ENCODE measurements around the gene TNMD.
"Not testable (repeated sequence)": the region's sequence is repeated elsewhere in the genome, so short reads cannot be mapped to it uniquely, and the experiment has no call there.

The TNMD gene

GRCh38 chrX:100584611-100585010, at the start of gene TNMD:
TNMD (plus strand) TSS chrX:100584936; CDS start chrX:100585019, 83 bp downstream.
- Mint-ChIP-seq H3K27me3 (peaks cover 4% of the 10 kb centered on the region), H3K4me3 (no peak within 1 kb of the TSS), H3K36me3 (no peaks in the 10 kb centered on the region), H3K27ac (no peak within 1 kb of the TSS), H3K9me3 (no peaks in the 10 kb centered on the region), H3K4me1 (no peaks in the 10 kb centered on the region)
- CTCF ChIA-PET, result no interaction called here
- DNase-seq, result no peak

GRCh38 chrX:100565534-100565933, 19.2 kb upstream of the TNMD start:
- H3K27me3 Mint-ChIP-seq, H3K9me3 Mint-ChIP-seq, H3K4me1 Mint-ChIP-seq, H3K36me3 Mint-ChIP-seq, DNase-seq, CTCF ChIA-PET, H3K4me3 Mint-ChIP-seq, H3K27ac Mint-ChIP-seq: not testable (repeated sequence)

- DNase-seq, result no peak
- H3K4me3 Mint-ChIP-seq, result no peak overlapping the region
- peaks cover 4% of the 10 kb centered on the region for H3K27me3 Mint-ChIP-seq
- H3K36me3 Mint-ChIP-seq, result no peaks in the 10 kb centered on the region
- H3K9me3 Mint-ChIP-seq, result no peaks in the 10 kb centered on the region
- CTCF ChIA-PET, result no interaction called here
- H3K4me1 Mint-ChIP-seq, result no peaks in the 10 kb centered on the region
- no peak overlapping the region for H3K27ac Mint-ChIP-seq
Observed at GRCh38 chrX:100586747-100587146, 2.0 kb downstream of the TNMD start.

DNA sequence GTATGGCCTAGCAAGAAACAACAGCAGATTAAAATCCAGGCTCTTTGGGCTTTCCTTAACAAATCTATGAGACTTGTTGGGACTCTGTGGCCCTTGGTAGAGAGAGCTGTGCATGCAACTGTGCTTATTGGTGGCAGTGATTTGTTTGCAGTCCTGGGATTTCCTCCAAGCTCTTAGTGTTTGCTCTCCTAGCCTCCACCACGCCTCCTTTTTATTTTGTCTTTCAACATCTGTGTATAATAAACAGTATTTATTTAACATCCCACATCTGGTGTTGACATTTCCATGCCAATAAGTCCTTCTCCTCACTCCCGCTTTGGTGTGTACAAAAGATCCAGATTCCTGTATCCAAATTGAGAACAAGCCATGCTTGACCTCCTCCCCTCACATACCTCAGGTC, 3.1 kb downstream of the TNMD start:
- no peaks in the 10 kb centered on the region for H3K9me3 Mint-ChIP-seq
- no peaks in the 10 kb centered on the region for H3K4me1 Mint-ChIP-seq
- H3K27me3 Mint-ChIP-seq, result peaks cover 4% of the 10 kb centered on the region
- DNase-seq, result no peak
- H3K4me3 Mint-ChIP-seq, result no peak overlapping the region
- H3K36me3 Mint-ChIP-seq, result no peaks in the 10 kb centered on the region
- H3K27ac Mint-ChIP-seq, result no peak overlapping the region
- CTCF ChIA-PET, result no interaction called here

DNA sequence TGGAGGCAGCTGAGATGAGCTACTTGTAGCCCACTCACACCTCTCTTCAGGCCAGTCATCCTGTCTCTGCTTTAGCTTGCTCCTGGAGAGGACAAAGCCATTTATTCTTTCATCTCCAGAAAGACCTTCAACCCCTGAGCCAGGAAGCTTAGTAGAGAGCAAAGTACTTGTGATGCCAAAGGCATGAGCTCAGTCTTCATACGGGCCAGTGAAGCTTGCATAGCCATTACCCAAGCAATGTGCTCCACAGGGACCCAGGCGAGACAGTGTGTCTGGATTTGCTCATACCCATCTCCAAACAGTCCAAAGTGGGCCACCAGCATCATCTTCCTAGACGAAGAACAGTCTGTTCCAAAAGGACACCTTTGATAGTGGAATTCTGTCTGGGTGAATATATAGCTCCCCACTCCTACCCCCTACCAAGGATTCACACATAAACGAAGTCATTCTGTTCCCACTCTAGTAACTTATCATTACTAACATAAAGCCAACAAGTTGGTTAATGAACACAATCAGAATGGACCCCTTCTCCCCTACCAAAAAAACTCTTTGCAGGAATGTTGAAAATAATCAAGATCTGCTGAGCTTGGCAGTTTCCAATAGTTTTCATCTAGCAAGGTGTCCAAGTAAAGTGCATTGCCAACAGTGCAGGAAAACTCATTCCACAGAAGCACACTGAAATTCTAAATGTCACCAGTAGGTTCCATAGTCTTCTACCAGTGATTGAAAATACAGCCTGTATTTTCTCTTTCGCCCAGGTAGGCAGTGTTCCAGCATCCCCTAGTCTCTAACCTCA, 6.7 kb downstream of the TNMD start:
- CTCF ChIA-PET, result no interaction called here
- H3K4me1 Mint-ChIP-seq, result no peaks in the 10 kb centered on the region
- no peak for DNase-seq
- no peaks in the 10 kb centered on the region for H3K36me3 Mint-ChIP-seq
- H3K27ac Mint-ChIP-seq, result no peak overlapping the region
- no peak overlapping the region for H3K4me3 Mint-ChIP-seq
- H3K27me3 Mint-ChIP-seq, result peaks cover 4% of the 10 kb centered on the region
- H3K9me3 Mint-ChIP-seq, result no peaks in the 10 kb centered on the region

- Mint-ChIP-seq H3K9me3 (no peaks in the 10 kb centered on the region), H3K4me1 (no peaks in the 10 kb centered on the region), H3K4me3 (no peak overlapping the region), H3K27me3 (peaks cover 2% of the 10 kb centered on the region), H3K36me3 (no peaks in the 10 kb centered on the region), H3K27ac (no peak overlapping the region)
- CTCF ChIA-PET, result no interaction called here
- DNase-seq, result no peak
Observed at GRCh38 chrX:100593126-100593525, 8.4 kb downstream of the TNMD start.

- Mint-ChIP-seq H3K27ac (no peak overlapping the region), H3K9me3 (no peaks in the 10 kb centered on the region), H3K4me3 (no peak overlapping the region), H3K4me1 (no peaks in the 10 kb centered on the region), H3K36me3 (no peaks in the 10 kb centered on the region), H3K27me3 (no peaks in the 10 kb centered on the region)
- CTCF ChIA-PET, result no interaction called here
- no peak for DNase-seq
Observed at GRCh38 chrX:100593581-100593980, 8.8 kb downstream of the TNMD start.

DNA sequence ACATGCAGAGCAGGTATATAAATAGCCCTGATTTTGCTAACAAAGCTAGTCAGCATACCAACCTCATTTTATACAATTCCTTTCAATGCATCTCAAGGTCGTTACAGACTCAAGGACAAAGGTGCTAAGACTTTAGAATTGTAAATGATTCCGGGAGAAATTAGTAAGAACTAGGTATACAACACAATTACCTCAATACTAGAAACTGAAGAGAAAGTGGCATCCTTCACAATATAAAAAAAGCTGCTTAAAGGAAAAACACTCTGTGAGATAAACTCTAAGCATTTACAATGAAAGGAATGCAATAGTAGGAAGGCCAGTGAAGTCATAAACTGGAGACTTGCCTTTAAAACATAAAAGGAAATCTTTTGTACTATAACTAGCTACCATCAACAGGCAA, 11.9 kb downstream of the TNMD start:
- no peaks in the 10 kb centered on the region for H3K36me3 Mint-ChIP-seq
- no peaks in the 10 kb centered on the region for H3K9me3 Mint-ChIP-seq
- H3K27ac Mint-ChIP-seq, result no peak overlapping the region
- no peaks in the 10 kb centered on the region for H3K4me1 Mint-ChIP-seq
- no peak for DNase-seq
- no peak overlapping the region for H3K4me3 Mint-ChIP-seq
- H3K27me3 Mint-ChIP-seq, result no peaks in the 10 kb centered on the region
- CTCF ChIA-PET, result no interaction called here

DNA sequence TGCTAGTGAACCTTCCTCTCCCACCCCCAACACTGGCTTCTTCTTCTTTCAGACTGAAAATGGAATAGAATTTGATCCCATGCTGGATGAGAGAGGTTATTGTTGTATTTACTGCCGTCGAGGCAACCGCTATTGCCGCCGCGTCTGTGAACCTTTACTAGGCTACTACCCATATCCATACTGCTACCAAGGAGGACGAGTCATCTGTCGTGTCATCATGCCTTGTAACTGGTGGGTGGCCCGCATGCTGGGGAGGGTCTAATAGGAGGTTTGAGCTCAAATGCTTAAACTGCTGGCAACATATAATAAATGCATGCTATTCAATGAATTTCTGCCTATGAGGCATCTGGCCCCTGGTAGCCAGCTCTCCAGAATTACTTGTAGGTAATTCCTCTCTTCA, 14.7 kb downstream of the TNMD start:
- CTCF ChIA-PET, result no interaction called here
- no peaks in the 10 kb centered on the region for H3K36me3 Mint-ChIP-seq
- H3K4me1 Mint-ChIP-seq, result no peaks in the 10 kb centered on the region
- H3K9me3 Mint-ChIP-seq, result no peaks in the 10 kb centered on the region
- no peak overlapping the region for H3K4me3 Mint-ChIP-seq
- no peak for DNase-seq
- H3K27ac Mint-ChIP-seq, result no peak overlapping the region
- no peaks in the 10 kb centered on the region for H3K27me3 Mint-ChIP-seq

DNA sequence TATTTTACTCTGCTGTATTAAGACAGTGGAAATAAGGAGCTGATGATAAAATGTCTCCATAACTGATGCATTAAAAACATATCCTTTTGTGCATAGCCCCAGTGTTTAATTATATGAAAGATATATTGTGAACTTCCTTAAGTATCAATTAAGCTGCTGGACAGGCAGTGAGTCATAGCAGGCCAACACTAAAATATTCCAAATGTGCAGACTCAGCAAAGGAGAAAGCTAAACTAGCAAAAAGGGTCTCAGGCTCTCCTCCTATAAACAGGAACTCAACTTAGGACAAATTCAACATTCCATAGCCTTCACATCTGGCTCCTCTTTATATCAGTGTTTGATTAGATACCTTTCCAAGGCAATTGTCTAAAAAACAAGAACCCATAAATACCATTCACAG, 15.6 kb downstream of the TNMD start:
- no peak overlapping the region for H3K4me3 Mint-ChIP-seq
- H3K27ac Mint-ChIP-seq, result no peak overlapping the region
- CTCF ChIA-PET, result interaction anchor here (0.6 kb wide), 1 partner anchor 654 kb away, joined by 3 read pairs; no protein-coding TSS in a partner anchor
- H3K9me3 Mint-ChIP-seq, result no peaks in the 10 kb centered on the region
- H3K4me1 Mint-ChIP-seq, result no peaks in the 10 kb centered on the region
- no peaks in the 10 kb centered on the region for H3K27me3 Mint-ChIP-seq
- DNase-seq, result no peak
- no peaks in the 10 kb centered on the region for H3K36me3 Mint-ChIP-seq

DNA sequence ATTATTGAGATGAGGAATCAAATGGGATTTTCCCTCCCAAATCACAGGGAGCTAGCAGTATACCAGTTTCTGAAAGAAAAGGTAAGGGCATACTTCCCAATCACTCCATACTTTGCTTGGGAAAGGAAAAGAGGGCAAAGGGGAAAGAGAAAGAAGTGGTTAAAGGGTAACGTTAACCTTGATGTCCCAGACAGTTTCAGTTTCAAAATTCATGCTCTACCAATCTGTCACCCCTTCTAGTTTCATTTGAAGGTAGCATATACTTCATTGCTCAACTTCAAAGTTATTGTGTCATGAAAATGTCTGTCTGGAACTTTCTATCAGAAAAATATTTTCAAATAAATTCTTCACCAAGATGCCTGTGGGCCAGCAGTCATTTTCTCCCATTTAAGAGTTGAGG, 16.0 kb downstream of the TNMD start:
- Mint-ChIP-seq H3K36me3 (no peaks in the 10 kb centered on the region), H3K9me3 (no peaks in the 10 kb centered on the region), H3K4me3 (no peak overlapping the region), H3K27me3 (no peaks in the 10 kb centered on the region), H3K4me1 (no peaks in the 10 kb centered on the region), H3K27ac (no peak overlapping the region)
- DNase-seq, result no peak
- CTCF ChIA-PET, result no interaction called here

DNA sequence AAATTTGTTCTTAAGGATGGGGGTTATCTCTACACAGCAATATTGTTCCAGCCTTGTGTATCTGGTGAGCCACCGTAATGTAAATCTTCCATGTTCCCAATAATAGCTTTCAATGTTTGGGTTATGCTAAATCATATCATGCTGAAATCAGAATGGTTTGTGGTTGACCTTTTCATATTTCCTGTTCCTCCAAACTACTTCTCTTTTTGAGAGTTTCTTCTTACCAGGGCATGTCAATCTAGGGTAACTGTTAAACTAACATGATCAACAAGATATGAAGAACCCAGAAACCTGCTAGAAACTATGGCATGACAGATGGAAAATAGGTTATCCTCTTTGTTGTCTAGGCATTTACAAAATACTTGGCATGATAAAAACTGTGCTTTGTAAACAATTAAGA, 22.0 kb downstream of the TNMD start:
- DNase-seq, result no peak
- H3K9me3 Mint-ChIP-seq, result no peaks in the 10 kb centered on the region
- no peaks in the 10 kb centered on the region for H3K27me3 Mint-ChIP-seq
- peaks cover 2% of the 10 kb centered on the region for H3K4me1 Mint-ChIP-seq
- no peaks in the 10 kb centered on the region for H3K36me3 Mint-ChIP-seq
- CTCF ChIA-PET, result interaction anchor here (1.5 to 1.7 kb wide), 2 partner anchors 8 to 30 kb away, joined by 3 to 4 read pairs; partner anchors contain the start of gene TSPAN6
- H3K27ac Mint-ChIP-seq, result no peak overlapping the region
- no peak overlapping the region for H3K4me3 Mint-ChIP-seq

- Mint-ChIP-seq H3K9me3 (no peaks in the 10 kb centered on the region), H3K27ac (no peak overlapping the region), H3K27me3 (no peaks in the 10 kb centered on the region), H3K36me3 (no peaks in the 10 kb centered on the region), H3K4me3 (no peak overlapping the region), H3K4me1 (peaks cover 2% of the 10 kb centered on the region)
- CTCF ChIA-PET, result no interaction called here
- DNase-seq, result no peak
Observed at GRCh38 chrX:100609591-100609990, 24.9 kb downstream of the TNMD start.

GRCh38 chrX:100611951-100612350, 27.2 kb downstream of the TNMD start:
- Mint-ChIP-seq H3K4me3 (no peak overlapping the region), H3K9me3 (no peaks in the 10 kb centered on the region), H3K27ac (no peak overlapping the region), H3K4me1 (no peaks in the 10 kb centered on the region), H3K36me3 (no peaks in the 10 kb centered on the region), H3K27me3 (no peaks in the 10 kb centered on the region)
- no peak for DNase-seq
- CTCF ChIA-PET, result no interaction called here

DNA sequence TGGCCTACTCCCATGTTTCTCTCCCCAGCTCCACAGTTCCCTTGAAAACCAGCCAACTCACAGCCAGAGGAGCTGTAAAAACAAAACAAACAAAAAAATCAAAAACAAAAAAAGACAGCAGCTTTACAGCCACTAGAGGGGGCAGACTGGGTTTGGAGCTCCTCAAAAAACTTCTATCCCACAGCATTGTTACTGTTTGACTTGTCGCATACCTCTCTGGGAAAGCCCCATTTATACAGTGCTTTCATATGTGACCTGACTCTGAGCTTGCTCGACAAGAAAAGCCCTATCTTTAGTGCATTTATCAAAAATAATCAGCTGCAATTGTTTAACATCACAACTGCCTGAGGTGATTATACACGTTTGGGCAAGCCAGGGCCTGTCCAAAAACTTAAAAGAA, 30.3 kb downstream of the TNMD start:
- no peaks in the 10 kb centered on the region for H3K27me3 Mint-ChIP-seq
- DNase-seq, result no peak
- H3K27ac Mint-ChIP-seq, result no peak overlapping the region
- CTCF ChIA-PET, result interaction anchor here (0.7 to 1.3 kb wide), 4 partner anchors 9 to 154 kb away, joined by 3 to 5 read pairs (median 3); partner anchors contain the start of gene TSPAN6
- H3K36me3 Mint-ChIP-seq, result no peaks in the 10 kb centered on the region
- H3K4me3 Mint-ChIP-seq, result no peak overlapping the region
- H3K9me3 Mint-ChIP-seq, result no peaks in the 10 kb centered on the region
- H3K4me1 Mint-ChIP-seq, result no peaks in the 10 kb centered on the region

Measured in activated naive CD4-positive, alpha-beta T cell treated with anti-CD3 and anti-CD28 coated beads, Interleukin-2, amount 10 ng/mL, durations not matched to agents 7 days and 5 days (primary cell).